SK-N-SH treated with all-trans-retinoic acid at 6 μM for 48 hours (cell line): Measurements from ENCODE around the gene TMEM269.

Source experiments
- ATAC-seq: fragments of 200-7000 bp; cut with Tn5 transposase; 3 replicates; pipeline ENCODE4 v1.9.1; 2020; ENCODE audit warnings: mild to moderate bottlenecking, moderate library complexity
- CREB5 ChIP-seq: fragments of 250-450 bp; sonication (Bioruptor Pico); IDR thresholded peaks from 2 replicates; pipeline ENCODE4 v1.5.1; 2020; ENCODE audit warnings: low read depth, mild to moderate bottlenecking, moderate library complexity
- CSDC2 ChIP-seq: fragments of 250-450 bp; sonication (Bioruptor Pico); IDR thresholded peaks from 2 replicates; pipeline ENCODE4 v1.5.0; 2020; ENCODE audit warnings: mild to moderate bottlenecking, moderate library complexity
- ESRRG ChIP-seq: fragments of 250-450 bp; sonication (Bioruptor Pico); IDR thresholded peaks from 2 replicates; pipeline ENCODE4 v1.6.1; 2021; ENCODE audit warnings: mild to moderate bottlenecking
- PPARA ChIP-seq: fragments of 250-450 bp; sonication (Bioruptor Pico); IDR thresholded peaks from 2 replicates; pipeline ENCODE4 v1.5.0; 2020; ENCODE audit warnings: mild to moderate bottlenecking, borderline replicate concordance
- TCF4 ChIP-seq: fragments of 250-450 bp; sonication (Bioruptor Pico); IDR thresholded peaks from 2 replicates; pipeline ENCODE4 v1.8.0; 2021; ENCODE audit warnings: mild to moderate bottlenecking, moderate library complexity, borderline replicate concordance
- ZFP3 ChIP-seq: fragments of 250-450 bp; sonication (Bioruptor Pico); IDR thresholded peaks from 2 replicates; pipeline ENCODE4 v1.5.0; 2020; ENCODE audit warnings: mild to moderate bottlenecking, moderate library complexity
- ZFP30 ChIP-seq: fragments of 450-650 bp; formaldehyde crosslinking; IDR thresholded peaks from 2 replicates; pipeline ENCODE4 v1.5.0; 2022; ENCODE audit warnings: mild to moderate bottlenecking, moderate library complexity
- ZNF565 ChIP-seq: fragments of 450-650 bp; formaldehyde crosslinking; conservative IDR thresholded peaks from 2 replicates; pipeline ENCODE4 v1.5.0; 2020; ENCODE audit warnings: low read depth, mild to moderate bottlenecking, moderate library complexity
- ZNF70 ChIP-seq: fragments of 450-650 bp; formaldehyde crosslinking; IDR thresholded peaks from 2 replicates; pipeline ENCODE4 v1.5.0; 2020; ENCODE audit warnings: mild to moderate bottlenecking, moderate library complexity
- ZNF8 ChIP-seq: fragments of 450-650 bp; formaldehyde crosslinking; IDR thresholded peaks from 2 replicates; pipeline ENCODE4 v1.5.0; 2020; ENCODE audit warnings: mild to moderate bottlenecking, moderate library complexity
- TF ChIP-seq, protein P1 (sequence below): fragments of 250-450 bp; sonication (Bioruptor Pico); IDR thresholded peaks from 2 replicates; pipeline ENCODE4 v1.5.0; 2020; ENCODE audit warnings: mild to moderate bottlenecking, moderate library complexity
- TF ChIP-seq, protein P2 (sequence below): fragments of 250-450 bp; sonication (Bioruptor Pico); IDR thresholded peaks from 2 replicates; pipeline ENCODE4 v1.5.1; 2021; ENCODE audit warnings: mild to moderate bottlenecking, moderate library complexity
- TF ChIP-seq, protein P3 (sequence below): fragments of 250-450 bp; sonication (Bioruptor Pico); IDR thresholded peaks from 2 replicates; pipeline ENCODE4 v1.8.0; 2021; ENCODE audit warnings: low read depth, mild to moderate bottlenecking, moderate library complexity, borderline replicate concordance

TMEM269 gene

GRCh38 chr1:42846257-42847110, 61.7 kb downstream of the TMEM269 start, which contains the start of gene ZNF691:
ZNF691 (plus strand) TSS chr1:42846613; CDS start chr1:42849659, 3,046 bp downstream.
- TF ChIP-seq, protein P1, sequence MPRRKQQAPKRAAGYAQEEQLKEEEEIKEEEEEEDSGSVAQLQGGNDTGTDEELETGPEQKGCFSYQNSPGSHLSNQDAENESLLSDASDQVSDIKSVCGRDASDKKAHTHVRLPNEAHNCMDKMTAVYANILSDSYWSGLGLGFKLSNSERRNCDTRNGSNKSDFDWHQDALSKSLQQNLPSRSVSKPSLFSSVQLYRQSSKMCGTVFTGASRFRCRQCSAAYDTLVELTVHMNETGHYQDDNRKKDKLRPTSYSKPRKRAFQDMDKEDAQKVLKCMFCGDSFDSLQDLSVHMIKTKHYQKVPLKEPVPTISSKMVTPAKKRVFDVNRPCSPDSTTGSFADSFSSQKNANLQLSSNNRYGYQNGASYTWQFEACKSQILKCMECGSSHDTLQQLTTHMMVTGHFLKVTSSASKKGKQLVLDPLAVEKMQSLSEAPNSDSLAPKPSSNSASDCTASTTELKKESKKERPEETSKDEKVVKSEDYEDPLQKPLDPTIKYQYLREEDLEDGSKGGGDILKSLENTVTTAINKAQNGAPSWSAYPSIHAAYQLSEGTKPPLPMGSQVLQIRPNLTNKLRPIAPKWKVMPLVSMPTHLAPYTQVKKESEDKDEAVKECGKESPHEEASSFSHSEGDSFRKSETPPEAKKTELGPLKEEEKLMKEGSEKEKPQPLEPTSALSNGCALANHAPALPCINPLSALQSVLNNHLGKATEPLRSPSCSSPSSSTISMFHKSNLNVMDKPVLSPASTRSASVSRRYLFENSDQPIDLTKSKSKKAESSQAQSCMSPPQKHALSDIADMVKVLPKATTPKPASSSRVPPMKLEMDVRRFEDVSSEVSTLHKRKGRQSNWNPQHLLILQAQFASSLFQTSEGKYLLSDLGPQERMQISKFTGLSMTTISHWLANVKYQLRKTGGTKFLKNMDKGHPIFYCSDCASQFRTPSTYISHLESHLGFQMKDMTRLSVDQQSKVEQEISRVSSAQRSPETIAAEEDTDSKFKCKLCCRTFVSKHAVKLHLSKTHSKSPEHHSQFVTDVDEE (CRISPR knock-in tag), result 0 out of 2 replicates have a peak, but pooled peaks have one; percentile 12
- TF ChIP-seq CSDC2 (CRISPR knock-in tag), result no peak
- peak; percentile 99 for ATAC-seq

GRCh38 chr1:42847111-42847595, 62.4 kb downstream of the TMEM269 start:
- TF ChIP-seq ZNF8 (CRISPR knock-in tag) (no peak), PPARA (no peak), ZFP30 (no peak), TCF4 (CRISPR knock-in tag) (no peak), CREB5 (no peak), ZFP3 (CRISPR knock-in tag) (no peak)
- no peak for ATAC-seq

DNA sequence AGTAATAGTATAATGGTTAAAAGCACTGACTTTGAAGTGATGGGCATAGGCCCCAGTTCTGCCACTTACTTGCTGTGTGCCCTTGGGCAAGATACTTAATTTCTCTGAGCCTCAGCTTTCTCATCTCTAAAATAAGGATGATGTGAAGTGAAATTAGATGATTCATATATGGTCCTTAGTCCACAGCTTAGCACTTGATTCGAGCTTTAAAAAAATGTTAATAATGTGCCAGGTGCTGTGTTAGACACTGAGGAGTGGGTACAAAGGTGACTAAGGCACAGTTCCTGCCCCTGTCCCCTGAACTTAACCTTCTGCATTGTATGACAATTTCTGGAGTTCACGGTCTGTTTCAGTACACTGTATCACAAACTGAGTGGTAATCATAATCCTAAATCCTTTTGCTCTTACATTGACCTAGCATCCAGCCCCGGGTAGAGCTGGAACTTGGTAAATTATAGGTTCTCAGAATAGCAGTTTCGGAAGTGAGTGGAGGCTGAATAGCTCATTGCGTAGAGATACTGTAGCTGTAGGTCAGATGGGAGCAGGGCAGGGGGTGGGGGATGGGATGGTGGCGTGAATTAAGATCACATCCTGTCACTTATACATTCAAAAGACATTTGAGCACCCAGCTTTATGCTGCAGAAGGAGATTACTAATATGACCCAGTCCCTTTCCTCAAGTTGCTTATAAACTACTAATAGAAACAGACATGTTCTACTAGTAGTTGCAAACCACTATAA, 63.1 kb downstream of the TMEM269 start:
- TF ChIP-seq PPARA (no peak), ZNF565 (CRISPR knock-in tag) (no peak), CREB5 (no peak)
- TF ChIP-seq, all 23 proteins: peak for 0
- ATAC-seq, result no peak

DNA sequence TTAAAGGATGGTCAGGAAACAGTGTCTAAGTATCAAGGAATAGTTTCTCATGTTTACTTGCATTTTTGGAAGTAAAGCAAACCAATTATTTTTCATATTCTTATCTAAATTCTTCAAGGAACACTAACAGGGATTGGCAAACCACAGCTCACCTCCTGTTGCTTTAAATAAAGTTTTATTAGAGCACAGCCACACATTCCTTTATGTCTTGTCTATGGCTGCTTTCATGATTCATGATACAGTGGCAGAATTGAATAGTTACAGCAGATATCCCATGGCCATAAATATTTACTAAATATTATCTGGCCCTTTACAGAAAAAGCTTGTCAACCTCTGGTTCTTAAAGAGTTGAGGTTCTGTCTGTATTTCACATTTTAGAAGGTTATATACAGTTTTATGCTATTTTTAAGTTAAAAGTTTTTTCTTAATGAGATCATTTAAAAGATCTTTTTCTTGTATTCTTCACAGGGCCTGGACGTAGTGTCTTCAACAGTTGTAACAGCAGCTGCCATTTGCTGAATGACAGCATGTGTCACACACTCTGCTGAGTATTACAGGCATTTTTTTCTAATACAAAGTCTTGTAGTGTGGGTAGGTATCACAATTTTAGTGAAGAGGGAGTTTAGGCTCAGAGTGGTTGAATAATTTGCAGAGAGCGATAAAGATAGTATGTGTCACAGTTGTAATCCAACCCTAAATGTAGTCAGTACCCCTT, 64.2 kb downstream of the TMEM269 start:
- ATAC-seq, result no peak
- TF ChIP-seq, protein P2, sequence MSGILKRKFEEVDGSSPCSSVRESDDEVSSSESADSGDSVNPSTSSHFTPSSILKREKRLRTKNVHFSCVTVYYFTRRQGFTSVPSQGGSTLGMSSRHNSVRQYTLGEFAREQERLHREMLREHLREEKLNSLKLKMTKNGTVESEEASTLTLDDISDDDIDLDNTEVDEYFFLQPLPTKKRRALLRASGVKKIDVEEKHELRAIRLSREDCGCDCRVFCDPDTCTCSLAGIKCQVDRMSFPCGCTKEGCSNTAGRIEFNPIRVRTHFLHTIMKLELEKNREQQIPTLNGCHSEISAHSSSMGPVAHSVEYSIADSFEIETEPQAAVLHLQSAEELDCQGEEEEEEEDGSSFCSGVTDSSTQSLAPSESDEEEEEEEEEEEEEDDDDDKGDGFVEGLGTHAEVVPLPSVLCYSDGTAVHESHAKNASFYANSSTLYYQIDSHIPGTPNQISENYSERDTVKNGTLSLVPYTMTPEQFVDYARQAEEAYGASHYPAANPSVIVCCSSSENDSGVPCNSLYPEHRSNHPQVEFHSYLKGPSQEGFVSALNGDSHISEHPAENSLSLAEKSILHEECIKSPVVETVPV, result no peak
- no peak for TF ChIP-seq ESRRG (CRISPR knock-in tag)
- TF ChIP-seq TCF4 (CRISPR knock-in tag), result no peak
- TF ChIP-seq, protein P3, sequence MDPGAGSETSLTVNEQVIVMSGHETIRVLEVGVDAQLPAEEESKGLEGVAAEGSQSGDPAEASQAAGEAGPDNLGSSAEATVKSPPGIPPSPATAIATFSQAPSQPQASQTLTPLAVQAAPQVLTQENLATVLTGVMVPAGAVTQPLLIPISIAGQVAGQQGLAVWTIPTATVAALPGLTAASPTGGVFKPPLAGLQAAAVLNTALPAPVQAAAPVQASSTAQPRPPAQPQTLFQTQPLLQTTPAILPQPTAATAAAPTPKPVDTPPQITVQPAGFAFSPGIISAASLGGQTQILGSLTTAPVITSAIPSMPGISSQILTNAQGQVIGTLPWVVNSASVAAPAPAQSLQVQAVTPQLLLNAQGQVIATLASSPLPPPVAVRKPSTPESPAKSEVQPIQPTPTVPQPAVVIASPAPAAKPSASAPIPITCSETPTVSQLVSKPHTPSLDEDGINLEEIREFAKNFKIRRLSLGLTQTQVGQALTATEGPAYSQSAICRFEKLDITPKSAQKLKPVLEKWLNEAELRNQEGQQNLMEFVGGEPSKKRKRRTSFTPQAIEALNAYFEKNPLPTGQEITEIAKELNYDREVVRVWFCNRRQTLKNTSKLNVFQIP (CRISPR knock-in tag), result no peak
- TF ChIP-seq CREB5, result no peak
- no peak for TF ChIP-seq ZNF70 (CRISPR knock-in tag)
- TF ChIP-seq, all 23 proteins: peak for 0
